Neural cell (in vitro differentiated cells): Measurements from ENCODE around the gene RSKR. TPM values are rescaled to one million over a fixed set of nuclear protein-coding genes. Genes with fewer than 3 reads are reported as not detected.
"Not testable (repeated sequence)": the region's sequence is repeated elsewhere in the genome, so short reads cannot be mapped to it uniquely, and the experiment has no call there.

ENCODE experiments used
- H2AFZ ChIP-seq: fragments of 200-600, 300-800 bp; sonication (generic), shearing (Covaris generic); 2 replicates; pipeline ENCODE4 v1.6.0; 2014; ENCODE audit warnings: low read depth, mild to moderate bottlenecking, antibody characterized with exemption, low read length, moderate library complexity
- H3F3A ChIP-seq: fragments of 200-600 bp; shearing (Covaris generic); 2 replicates; pipeline ENCODE4 v1.6.1; 2016; ENCODE audit warnings: mild to moderate bottlenecking, moderate library complexity, mixed read lengths, antibody characterized with exemption, low read length; ENCODE audit not compliant: insufficient read depth, poor library complexity, severe bottlenecking
- H3K27ac ChIP-seq: fragments of 200-600, 300-800 bp; sonication (generic), shearing (Covaris generic); 2 replicates; pipeline ENCODE4 v1.5.1; 2014; ENCODE audit warnings: mild to moderate bottlenecking, low read length, moderate library complexity
- H3K27me3 ChIP-seq: fragments of 300-800, 200-600 bp; sonication (generic), shearing (Covaris generic); 2 replicates; pipeline ENCODE4 v1.6.0; 2014; ENCODE audit warnings: mild to moderate bottlenecking, low read depth, low read length, moderate library complexity; ENCODE audit not compliant: insufficient read depth
- H3K36me3 ChIP-seq: fragments of 300-800, 200-600 bp; sonication (generic), shearing (Covaris generic); 2 replicates; pipeline ENCODE4 v1.5.1; 2014; ENCODE audit warnings: mild to moderate bottlenecking, antibody characterized with exemption, low read length, moderate library complexity; ENCODE audit not compliant: insufficient read depth
- H3K4me2 ChIP-seq: fragments of 300-800, 200-600 bp; sonication (generic), shearing (Covaris generic); 2 replicates; pipeline ENCODE4 v1.6.0; 2014; ENCODE audit warnings: mild to moderate bottlenecking, low read length
- H3K4me3 ChIP-seq: fragments of 300-800, 200-600 bp; sonication (generic), shearing (Covaris generic); 2 replicates; pipeline ENCODE4 v1.5.1; 2014; ENCODE audit warnings: mild to moderate bottlenecking, low read length, moderate library complexity
- H3K79me2 ChIP-seq: fragments of 200-600 bp; shearing (Covaris generic); replicated peaks from 2 replicates; pipeline ENCODE4 v1.6.0; 2014; ENCODE audit warnings: mild to moderate bottlenecking, low read length, moderate library complexity; ENCODE audit not compliant: insufficient read depth
- H3K9ac ChIP-seq: fragments of 300-800, 200-600 bp; sonication (generic), shearing (Covaris generic); 2 replicates; pipeline ENCODE4 v1.6.1; 2016; ENCODE audit warnings: mild to moderate bottlenecking, low read length, mixed read lengths
- H3K9me2 ChIP-seq: fragments of 200-600 bp; shearing (Covaris generic); 2 replicates; pipeline ENCODE4 v1.6.1; 2016; ENCODE audit warnings: mild to moderate bottlenecking, low read length, mixed read lengths; ENCODE audit not compliant: insufficient read depth
- H3K9me3 ChIP-seq: fragments of 200-600, 300-800 bp; sonication (generic), shearing (Covaris generic); 2 replicates; pipeline ENCODE4 v1.6.1; 2016; ENCODE audit warnings: mild to moderate bottlenecking, mixed run types, low read length, moderate library complexity, mixed read lengths
- H4K20me1 ChIP-seq: fragments of 200-600 bp; shearing (Covaris generic); 2 replicates; pipeline ENCODE4 v1.6.1; 2016; ENCODE audit warnings: mild to moderate bottlenecking, mixed run types; ENCODE audit not compliant: insufficient read depth
- CTCF ChIP-seq: fragments of 450-650 bp; IDR thresholded peaks from 2 replicates; pipeline ENCODE4 v1.5.1; 2014; ENCODE audit warnings: antibody characterized with exemption, mild to moderate bottlenecking, moderate library complexity; ENCODE audit not compliant: poor library complexity, severe bottlenecking
- EP300 ChIP-seq: fragments of 450-650 bp; conservative IDR thresholded peaks from 2 replicates; pipeline ENCODE4 v1.6.1; 2014; ENCODE audit warnings: antibody characterized with exemption, mild to moderate bottlenecking, moderate library complexity; ENCODE audit not compliant: poor library complexity, severe bottlenecking
- EZH2 ChIP-seq: fragments of 200-600, 300-800 bp; shearing (Covaris generic), sonication (generic); IDR thresholded peaks from 2 replicates; pipeline ENCODE4 v1.6.1; 2014; ENCODE audit warnings: antibody characterized with exemption, low read length, borderline replicate concordance, mild to moderate bottlenecking; ENCODE audit not compliant: insufficient read depth, poor library complexity, severe bottlenecking
- MXI1 ChIP-seq: fragments of 450-650 bp; conservative IDR thresholded peaks from 2 replicates; pipeline ENCODE4 v1.6.1; 2014; ENCODE audit warnings: antibody characterized with exemption, mild to moderate bottlenecking; ENCODE audit not compliant: poor library complexity, severe bottlenecking
- POLR2AphosphoS5 ChIP-seq: IDR thresholded peaks from 2 replicates; pipeline ENCODE4 v1.6.1; 2012
- RAD21 ChIP-seq: fragments of 450-650 bp; conservative IDR thresholded peaks from 2 replicates; pipeline ENCODE4 v1.6.1; 2014; ENCODE audit warnings: antibody characterized with exemption, mild to moderate bottlenecking, moderate library complexity
- REST ChIP-seq: IDR thresholded peaks from 2 replicates; pipeline ENCODE4 v1.6.1; 2012; ENCODE audit warnings: borderline replicate concordance
- TAF1 ChIP-seq: IDR thresholded peaks from 2 replicates; pipeline ENCODE4 v1.6.1; 2012; ENCODE audit warnings: low read depth
- polyA plus RNA-seq: library from polyadenylated mRNA; depleted of rRNA; stranded (reverse); fragments of >200 nt; gene quantifications from 2 replicates; pipeline ENCODE4 v1.2.3, GENCODE V29; 2014

RSKR gene
- polyA plus RNA-seq, 1 donor from 2014 or later = 47.5 TPM

- no peaks in the 10 kb centered on the region for H3K79me2 ChIP-seq
- no peaks in the 10 kb centered on the region for H3F3A ChIP-seq
- no peaks in the 10 kb centered on the region for H3K9me3 ChIP-seq
- no peak overlapping the region for H3K4me2 ChIP-seq
- H3K27ac ChIP-seq = no peak overlapping the region
- H4K20me1 ChIP-seq = no peaks in the 10 kb centered on the region
- no peaks in the 10 kb centered on the region for H3K36me3 ChIP-seq
- TF ChIP-seq EP300 (no peak), EZH2 (no peak), MXI1 (no peak), REST (no peak), CTCF (no peak), TAF1 (no peak)
- no peak overlapping the region for H2AFZ ChIP-seq
- H3K4me3 ChIP-seq = no peak overlapping the region
- H3K9me2 ChIP-seq = no peaks in the 10 kb centered on the region
- H3K9ac ChIP-seq = no peak overlapping the region
- H3K27me3 ChIP-seq = no peaks in the 10 kb centered on the region
Measured at GRCh38 chr17:28577466-28577824, 36.5 kb downstream of the RSKR start.

- H3K79me2 ChIP-seq = no peaks in the 10 kb centered on the region
- H3K9me3 ChIP-seq = no peaks in the 10 kb centered on the region
- H3K36me3 ChIP-seq = no peaks in the 10 kb centered on the region
- H3K4me2 ChIP-seq = no peak within 1 kb of the TSS
- no peaks in the 10 kb centered on the region for H4K20me1 ChIP-seq
- H3K27ac ChIP-seq = no peak within 1 kb of the TSS
- no peaks in the 10 kb centered on the region for H3K27me3 ChIP-seq
- no peaks in the 10 kb centered on the region for H3F3A ChIP-seq
- no peak within 1 kb of the TSS for H2AFZ ChIP-seq
- no peaks in the 10 kb centered on the region for H3K9me2 ChIP-seq
- peak within 1 kb of the TSS; percentile 54 for H3K4me3 ChIP-seq
- no peak within 1 kb of the TSS for H3K9ac ChIP-seq
- TF ChIP-seq POLR2AphosphoS5 (peak; percentile 30), EP300 (no peak), RAD21 (no peak), MXI1 (no peak), TAF1 (no peak), EZH2 (no peak)
Measured at GRCh38 chr17:28576758-28577465, 37.1 kb downstream of the RSKR start, which contains the start of gene ALDOC. Gene ALDOC (minus strand): TSS chr17:28576895. CDS start chr17:28575532, 1,363 bp downstream.

- not testable (repeated sequence) for H3K79me2 ChIP-seq, H3K27ac ChIP-seq, H3K9ac ChIP-seq, H3K4me2 ChIP-seq, H3K27me3 ChIP-seq, H3F3A ChIP-seq, H3K4me3 ChIP-seq, H2AFZ ChIP-seq, H3K9me2 ChIP-seq, H3K9me3 ChIP-seq, H3K36me3 ChIP-seq, H4K20me1 ChIP-seq
Measured at GRCh38 chr17:28576016-28576415, 38.0 kb downstream of the RSKR start.
